GM18907 (cell line): ENCODE results near the gene C1orf35.

ENCODE experiments used
- ATAC-seq: cut with Tn5 transposase; IDR thresholded peaks from one replicate; pipeline ENCODE4 v1.9.1; 2021; ENCODE audit warnings: mild to moderate bottlenecking, moderate library complexity; ENCODE audit not compliant: unreplicated experiment

C1orf35 gene

DNA sequence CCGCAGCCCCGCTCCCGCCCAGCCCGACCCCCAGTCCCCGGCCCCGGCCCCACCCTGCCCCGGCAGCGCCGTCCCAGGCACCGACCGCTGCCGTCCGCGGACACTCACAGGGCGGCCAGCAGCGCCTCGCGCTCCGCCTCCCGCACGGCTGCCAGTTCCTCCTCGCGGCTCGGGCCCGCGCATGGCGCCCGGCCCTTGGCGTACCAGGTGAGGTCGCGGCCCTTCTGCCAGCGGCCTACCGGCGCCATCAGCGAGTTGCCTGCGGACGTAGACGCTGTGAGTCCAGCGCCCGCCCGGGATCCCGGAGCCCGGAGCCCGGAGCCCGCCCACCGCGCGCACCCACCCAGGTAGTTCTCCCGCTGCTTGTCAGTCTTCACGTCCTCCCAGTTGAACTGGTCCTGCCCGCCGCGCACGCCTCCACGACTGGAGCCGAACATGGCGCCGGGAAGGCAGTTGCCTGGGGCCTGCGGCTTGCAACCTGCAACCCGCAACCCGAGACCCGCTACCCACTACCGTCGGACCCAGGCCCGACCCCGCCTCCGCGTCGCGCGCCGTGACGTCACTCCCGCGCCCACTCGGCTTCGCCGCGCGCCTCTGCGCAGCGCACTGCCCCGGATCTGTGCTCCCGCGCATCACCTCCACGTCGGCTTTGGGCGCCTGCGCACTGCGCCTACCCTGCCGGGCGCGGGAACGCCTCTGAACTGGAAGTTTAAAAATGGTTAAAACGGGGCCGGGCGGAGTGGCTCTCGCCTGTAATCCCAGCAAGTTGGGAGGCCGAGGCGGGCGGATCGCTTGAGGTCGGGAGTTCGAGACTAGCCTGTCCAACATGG lies at the start of gene C1orf35:
TSS of gene C1orf35 (minus strand) at position 535 of the 830 bp plus-strand sequence. CDS start at position 437, 98 bp downstream.
- peak; percentile 69 for ATAC-seq

DNA sequence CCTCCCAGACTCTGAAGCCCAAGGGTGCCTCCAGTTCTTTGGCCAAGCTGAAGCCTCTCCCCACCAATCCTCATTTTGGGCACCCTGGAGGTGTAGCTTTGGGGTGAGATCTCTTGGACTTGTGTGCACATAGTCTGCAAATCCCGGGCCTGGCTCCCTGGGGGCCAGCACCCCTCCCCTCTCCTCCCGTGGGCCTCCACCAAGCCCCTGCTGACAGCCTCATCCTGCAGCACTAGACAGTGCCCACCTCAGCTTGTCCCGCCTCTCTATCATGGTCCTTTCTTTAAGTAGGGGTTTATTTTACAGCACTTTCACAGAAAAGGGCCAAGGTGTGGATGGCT lies 49.8 kb upstream of the C1orf35 start:
- no peak for ATAC-seq

DNA sequence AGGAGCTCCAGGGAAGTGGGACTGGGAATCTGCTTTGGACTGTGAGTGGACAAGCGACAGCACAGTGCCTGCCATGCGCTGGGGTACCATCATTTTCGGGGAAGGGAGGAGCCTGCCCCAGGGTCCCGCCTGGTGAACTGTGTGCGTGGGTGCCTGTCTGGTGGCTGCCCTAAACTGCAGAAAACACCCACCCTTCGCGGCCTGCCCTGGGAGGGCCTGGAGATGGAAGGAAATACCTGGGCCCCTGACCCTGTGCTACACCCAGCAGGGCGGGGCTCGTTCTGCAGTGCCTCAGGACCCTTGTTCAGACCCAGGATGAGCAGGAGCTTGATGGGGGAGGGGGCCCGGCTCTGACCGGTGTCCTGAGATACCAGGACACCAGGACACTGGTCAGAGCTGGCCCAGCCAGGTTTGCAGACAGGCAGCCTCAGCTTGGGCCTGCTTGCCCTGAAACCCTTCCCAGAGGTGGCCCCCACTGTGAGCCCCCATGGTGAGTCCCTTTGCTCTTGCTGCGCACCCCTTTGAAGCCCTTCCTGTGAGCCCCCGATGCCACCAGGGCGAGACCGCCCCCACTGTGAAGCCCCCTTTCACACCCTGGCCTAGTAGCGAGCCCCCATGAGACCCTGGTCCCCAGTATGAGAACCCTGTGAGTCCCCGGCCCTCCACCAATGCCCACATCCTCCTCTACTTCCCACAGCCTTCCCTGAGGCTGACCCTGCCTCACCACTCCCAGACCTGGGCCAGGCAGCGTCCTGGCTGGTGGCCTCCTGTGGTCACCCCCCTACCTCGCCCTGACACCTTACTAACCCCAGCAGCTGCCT lies 49.2 kb upstream of the C1orf35 start:
- ATAC-seq, result no peak

- no peak for ATAC-seq
Observed at GRCh38 chr1:228151180-228151925, 48.2 kb upstream of the C1orf35 start.

- no peak for ATAC-seq
Observed at GRCh38 chr1:228150461-228151179, 47.5 kb upstream of the C1orf35 start.

DNA sequence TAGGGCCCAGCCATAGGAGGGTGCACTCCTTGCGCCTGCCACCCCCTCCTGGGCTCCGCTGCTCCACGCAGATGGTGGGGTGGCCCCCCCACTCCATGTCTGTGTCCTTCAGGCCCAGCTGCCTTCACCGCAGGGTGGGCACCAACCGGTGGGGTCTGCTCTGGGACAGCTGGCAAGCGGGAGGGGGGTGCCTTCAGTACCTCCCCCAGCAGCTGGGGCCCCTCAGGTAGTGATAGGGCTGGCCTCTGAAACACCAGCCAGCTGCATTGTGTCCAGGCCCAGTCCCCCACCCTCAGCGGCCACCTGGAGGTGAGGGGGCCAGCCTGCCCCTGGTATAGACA lies 47.0 kb upstream of the C1orf35 start:
- ATAC-seq, result no peak

DNA sequence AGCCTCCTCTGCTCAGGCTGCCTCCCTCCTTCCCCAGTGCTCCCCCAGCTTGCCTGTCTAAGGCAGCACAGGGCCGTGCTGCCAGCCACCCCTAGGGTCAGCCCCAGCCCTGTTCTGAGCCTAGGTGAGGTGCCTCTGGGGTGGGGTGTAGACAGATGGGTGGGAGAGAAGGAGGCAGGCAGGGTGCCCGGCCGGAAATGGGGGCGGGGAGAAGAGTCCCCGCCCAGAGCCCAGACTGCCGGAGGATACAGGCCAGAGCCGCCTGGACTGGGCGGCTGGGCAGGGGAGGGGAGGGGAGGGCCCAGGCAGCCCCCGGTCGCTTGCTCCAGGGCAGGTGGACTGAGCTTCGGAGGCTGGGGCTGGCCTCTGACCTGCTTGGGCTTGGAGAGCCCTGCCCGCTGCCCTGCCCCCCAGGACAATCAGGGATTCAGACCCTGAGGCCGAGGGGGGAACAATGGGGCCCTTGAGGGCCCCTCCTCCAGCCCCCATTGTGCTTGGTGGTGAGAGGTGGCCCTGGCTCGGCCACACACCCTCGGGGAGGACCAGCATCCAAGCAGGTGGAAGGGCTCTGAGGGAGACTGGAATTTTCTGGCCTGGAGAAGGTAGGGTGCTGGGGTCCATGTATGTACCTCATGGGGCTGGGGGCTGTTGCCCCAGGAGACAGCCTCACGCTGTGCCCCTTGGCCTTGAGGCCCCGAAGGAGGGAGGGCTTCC lies 46.4 kb upstream of the C1orf35 start, which contains the start of gene GJC2:
TSS of gene GJC2 (plus strand) at position 525 of the 714 bp plus-strand sequence. CDS start 7,829 bp downstream, outside the sequence.
- ATAC-seq, result no peak

DNA sequence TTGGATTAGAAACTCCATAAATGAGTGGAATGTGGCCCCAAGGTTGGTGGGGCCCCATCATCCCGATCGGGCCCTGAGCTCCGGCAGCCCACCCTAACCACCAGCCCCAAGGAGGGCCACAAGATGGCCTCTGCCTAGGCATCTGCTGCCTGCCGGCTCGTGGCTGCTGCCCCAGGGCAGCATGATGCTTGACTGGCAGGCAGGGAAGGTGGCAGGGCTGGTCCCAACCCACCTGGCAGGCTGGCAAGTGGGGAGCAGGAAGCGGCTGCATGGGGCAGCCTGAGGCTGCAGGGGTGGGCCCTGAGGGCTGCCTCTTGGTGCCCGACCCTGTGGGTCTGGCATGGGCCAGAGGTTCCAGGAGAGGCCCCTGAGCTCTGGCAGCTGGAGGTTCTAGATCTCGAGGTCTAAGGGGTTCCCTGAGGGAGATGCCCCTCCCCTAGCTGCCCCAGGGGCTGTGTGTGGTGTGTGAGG lies 45.8 kb upstream of the C1orf35 start:
- no peak for ATAC-seq

DNA sequence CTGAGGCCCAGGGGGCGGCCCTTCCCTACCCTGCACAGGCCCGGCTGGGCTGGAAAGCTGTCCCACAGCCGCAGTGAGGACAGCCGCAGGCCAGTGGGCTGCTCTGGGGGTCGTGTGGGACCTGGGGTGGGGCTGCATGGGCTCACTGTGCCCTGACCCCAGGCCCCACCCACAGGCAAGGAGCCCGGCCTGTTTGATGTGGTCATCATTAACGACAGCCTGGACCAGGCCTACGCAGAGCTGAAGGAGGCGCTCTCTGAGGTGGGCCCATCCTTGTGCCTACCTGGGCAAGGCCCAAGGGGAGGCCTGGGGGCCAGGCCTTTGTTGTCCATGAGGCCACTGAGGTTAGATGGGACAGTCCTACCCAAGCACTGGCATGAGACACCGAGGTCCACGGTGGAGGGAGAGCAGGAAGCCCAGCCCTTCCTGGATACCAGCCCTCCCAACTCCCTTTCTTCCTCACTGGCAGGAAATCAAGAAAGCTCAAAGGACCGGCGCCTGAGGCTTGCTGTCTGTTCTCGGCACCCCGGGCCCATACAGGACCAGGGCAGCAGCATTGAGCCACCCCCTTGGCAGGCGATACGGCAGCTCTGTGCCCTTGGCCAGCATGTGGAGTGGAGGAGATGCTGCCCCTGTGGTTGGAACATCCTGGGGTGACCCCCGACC lies 45.2 kb upstream of the C1orf35 start:
- no peak for ATAC-seq

- ATAC-seq, result no peak
Observed at GRCh38 chr1:228147768-228148167, 44.6 kb upstream of the C1orf35 start.

DNA sequence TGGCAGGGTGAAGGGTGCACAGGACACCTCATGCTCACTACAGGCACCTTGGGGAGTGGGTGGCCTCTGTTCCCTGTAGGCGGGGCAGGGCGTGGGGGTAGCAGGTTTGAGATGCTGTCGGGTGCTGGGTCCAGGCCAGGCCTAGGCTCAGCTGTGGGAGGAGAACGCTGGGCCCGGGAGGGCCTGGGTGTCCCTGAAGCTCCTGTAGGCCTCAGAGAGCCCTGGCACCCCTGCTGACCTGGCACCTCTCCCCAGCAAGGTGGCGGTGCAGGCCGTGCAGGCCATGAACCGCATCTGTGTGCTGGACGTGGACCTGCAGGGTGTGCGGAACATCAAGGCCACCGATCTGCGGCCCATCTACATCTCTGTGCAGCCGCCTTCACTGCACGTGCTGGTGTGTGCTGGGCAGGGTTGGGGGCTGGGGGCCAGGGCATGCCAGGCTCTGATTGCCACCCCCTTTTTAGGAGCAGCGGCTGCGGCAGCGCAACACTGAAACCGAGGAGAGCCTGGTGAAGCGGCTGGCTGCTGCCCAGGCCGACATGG lies 44.1 kb upstream of the C1orf35 start:
- ATAC-seq, result no peak

GRCh38 chr1:228146417-228147150 lies 43.5 kb upstream of the C1orf35 start:
- no peak for ATAC-seq

DNA sequence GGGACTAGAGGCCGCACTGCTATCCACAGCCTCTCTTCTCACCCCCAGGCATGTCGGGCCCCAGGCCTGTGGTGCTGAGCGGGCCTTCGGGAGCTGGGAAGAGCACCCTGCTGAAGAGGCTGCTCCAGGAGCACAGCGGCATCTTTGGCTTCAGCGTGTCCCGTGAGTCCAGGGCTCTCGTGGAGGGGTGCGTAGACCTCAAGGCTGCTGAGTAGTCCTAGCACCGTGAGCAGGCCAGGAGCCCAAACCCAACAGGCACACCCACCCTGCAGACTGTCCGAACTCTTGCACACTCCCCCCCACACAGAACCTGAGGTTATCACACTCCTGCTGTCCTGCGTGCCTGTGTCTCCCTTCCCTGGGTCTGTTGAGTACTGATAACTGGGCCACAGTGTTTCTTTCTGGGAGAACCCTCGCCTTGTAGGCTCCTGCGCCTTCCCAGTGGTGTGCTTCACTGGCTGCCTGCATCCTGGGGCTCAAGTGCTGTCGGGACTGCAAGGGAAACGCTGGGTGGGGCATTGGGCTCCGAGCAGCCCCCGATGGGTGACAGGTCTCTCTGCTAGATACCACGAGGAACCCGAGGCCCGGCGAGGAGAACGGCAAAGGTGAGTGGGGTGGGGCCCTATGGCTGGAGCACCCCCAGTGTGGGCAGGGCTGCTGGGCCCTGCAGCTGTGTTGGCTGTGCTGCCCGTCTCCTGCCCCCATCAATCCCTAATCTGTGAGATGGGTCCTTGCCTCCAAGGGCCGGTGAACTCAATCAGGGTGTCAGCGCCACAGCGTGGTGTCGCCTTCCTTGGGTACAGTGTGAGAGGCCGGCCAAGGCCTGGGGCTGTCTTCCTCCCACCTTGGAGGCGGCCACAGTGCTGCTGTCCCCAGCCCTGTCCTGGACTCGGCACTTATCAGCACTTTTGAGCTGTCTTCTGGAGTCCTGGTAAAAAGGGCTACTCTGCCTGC lies 42.6 kb upstream of the C1orf35 start:
- ATAC-seq, result no peak

DNA sequence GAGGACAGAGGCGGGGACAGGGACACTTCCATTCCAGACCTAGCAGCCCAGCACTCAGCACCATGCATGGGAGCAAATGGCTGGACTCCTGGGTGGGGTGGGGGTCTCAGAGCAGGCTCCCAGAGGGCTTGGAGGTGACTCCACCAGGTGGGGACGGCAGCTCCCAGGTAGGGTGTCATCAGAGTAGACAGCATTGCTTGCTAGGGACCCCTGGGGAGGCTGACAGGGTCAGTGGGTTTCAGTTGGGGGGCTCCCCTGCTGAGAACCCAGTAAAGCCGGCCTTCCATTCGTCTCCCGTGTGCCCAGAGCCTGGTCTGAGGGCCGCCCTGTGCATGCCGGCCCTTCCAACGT lies 41.8 kb upstream of the C1orf35 start:
- no peak for ATAC-seq

- ATAC-seq, result no peak
Observed at GRCh38 chr1:228144193-228144992, 41.3 kb upstream of the C1orf35 start.

GRCh38 chr1:228143480-228144192 lies 40.5 kb upstream of the C1orf35 start:
- ATAC-seq, result no peak
